HEK293T (cell line): ENCODE measurements around the gene S1PR4.
"Not testable (repeated sequence)": the region's sequence is repeated elsewhere in the genome, so short reads cannot be mapped to it uniquely, and the experiment has no call there.

Experiments
- CTCF ChIA-PET: fragments of 350-600 bp; formaldehyde crosslinking; extraction: SDS; loops from one replicate; lab custom pipeline; 2021; ENCODE audit warnings: antibody characterized with exemption, inconsistent platforms; lab: Yijun Ruan, JAX
- POLR2A ChIA-PET: fragments of 350-600 bp; formaldehyde crosslinking; extraction: SDS; loops from one replicate; lab custom pipeline; 2020; ENCODE audit warnings: antibody characterized with exemption, inconsistent platforms; lab: Yijun Ruan, JAX
- DNase-seq: peaks from one replicate; pipeline ENCODE4 v3.0.0; 2012; ENCODE audit warnings: mixed read lengths; ENCODE audit errors: extremely low spot score
- ARNT ChIP-seq: fragments of 450-650 bp; IDR thresholded peaks from 2 replicates; pipeline ENCODE4 v1.6.1; 2017; ENCODE audit warnings: mild to moderate bottlenecking
- BHLHE40 ChIP-seq: fragments of 450-650 bp; IDR thresholded peaks from 2 replicates; pipeline ENCODE4 v1.6.1; 2016; ENCODE audit warnings: mild to moderate bottlenecking, moderate library complexity, borderline replicate concordance
- CTBP1 ChIP-seq: fragments of 450-650 bp; IDR thresholded peaks from 2 replicates; pipeline ENCODE4 v1.6.1; 2016; ENCODE audit warnings: borderline replicate concordance
- ELF4 ChIP-seq: fragments of 450-650 bp; IDR thresholded peaks from 2 replicates; pipeline ENCODE4 v1.6.1; 2017; ENCODE audit warnings: antibody characterized with exemption
- FOXA1 ChIP-seq: fragments of 450-650 bp; IDR thresholded peaks from 2 replicates; pipeline ENCODE4 v1.6.1; 2016; ENCODE audit warnings: mild to moderate bottlenecking
- FOXK2 ChIP-seq: fragments of 450-650 bp; IDR thresholded peaks from 2 replicates; pipeline ENCODE4 v1.6.1; 2016; ENCODE audit warnings: mild to moderate bottlenecking
- FOXM1 ChIP-seq: fragments of 450-650 bp; IDR thresholded peaks from 2 replicates; pipeline ENCODE4 v1.6.1; 2017; ENCODE audit warnings: mild to moderate bottlenecking, borderline replicate concordance
- HDGF ChIP-seq: fragments of 450-650 bp; IDR thresholded peaks from 2 replicates; pipeline ENCODE4 v1.6.1; 2017; ENCODE audit warnings: antibody characterized with exemption, borderline replicate concordance
- L3MBTL2 ChIP-seq: fragments of 450-650 bp; conservative IDR thresholded peaks from 2 replicates; pipeline ENCODE4 v1.6.1; 2016; ENCODE audit warnings: mild to moderate bottlenecking
- LEF1 ChIP-seq: fragments of 450-650 bp; IDR thresholded peaks from 2 replicates; pipeline ENCODE4 v1.6.1; 2017; ENCODE audit warnings: mild to moderate bottlenecking, borderline replicate concordance
- NFRKB ChIP-seq: fragments of 450-650 bp; IDR thresholded peaks from 2 replicates; pipeline ENCODE4 v1.6.1; 2016; ENCODE audit warnings: mild to moderate bottlenecking, moderate library complexity
- SP1 ChIP-seq: fragments of 450-650 bp; IDR thresholded peaks from 2 replicates; pipeline ENCODE4 v1.6.1; 2017
- SUZ12 ChIP-seq: fragments of 450-650 bp; IDR thresholded peaks from 2 replicates; pipeline ENCODE4 v1.6.1; 2016; ENCODE audit warnings: mild to moderate bottlenecking
- TARDBP ChIP-seq: fragments of 450-650 bp; IDR thresholded peaks from 2 replicates; pipeline ENCODE4 v1.6.1; 2016
- ZNF384 ChIP-seq: fragments of 450-650 bp; IDR thresholded peaks from 2 replicates; pipeline ENCODE4 v1.6.1; 2016
- TF ChIP-seq, protein P1 (sequence below): fragments of 450-650 bp; IDR thresholded peaks from 2 replicates; pipeline ENCODE4 v1.6.1; 2016

The S1PR4 gene

DNA sequence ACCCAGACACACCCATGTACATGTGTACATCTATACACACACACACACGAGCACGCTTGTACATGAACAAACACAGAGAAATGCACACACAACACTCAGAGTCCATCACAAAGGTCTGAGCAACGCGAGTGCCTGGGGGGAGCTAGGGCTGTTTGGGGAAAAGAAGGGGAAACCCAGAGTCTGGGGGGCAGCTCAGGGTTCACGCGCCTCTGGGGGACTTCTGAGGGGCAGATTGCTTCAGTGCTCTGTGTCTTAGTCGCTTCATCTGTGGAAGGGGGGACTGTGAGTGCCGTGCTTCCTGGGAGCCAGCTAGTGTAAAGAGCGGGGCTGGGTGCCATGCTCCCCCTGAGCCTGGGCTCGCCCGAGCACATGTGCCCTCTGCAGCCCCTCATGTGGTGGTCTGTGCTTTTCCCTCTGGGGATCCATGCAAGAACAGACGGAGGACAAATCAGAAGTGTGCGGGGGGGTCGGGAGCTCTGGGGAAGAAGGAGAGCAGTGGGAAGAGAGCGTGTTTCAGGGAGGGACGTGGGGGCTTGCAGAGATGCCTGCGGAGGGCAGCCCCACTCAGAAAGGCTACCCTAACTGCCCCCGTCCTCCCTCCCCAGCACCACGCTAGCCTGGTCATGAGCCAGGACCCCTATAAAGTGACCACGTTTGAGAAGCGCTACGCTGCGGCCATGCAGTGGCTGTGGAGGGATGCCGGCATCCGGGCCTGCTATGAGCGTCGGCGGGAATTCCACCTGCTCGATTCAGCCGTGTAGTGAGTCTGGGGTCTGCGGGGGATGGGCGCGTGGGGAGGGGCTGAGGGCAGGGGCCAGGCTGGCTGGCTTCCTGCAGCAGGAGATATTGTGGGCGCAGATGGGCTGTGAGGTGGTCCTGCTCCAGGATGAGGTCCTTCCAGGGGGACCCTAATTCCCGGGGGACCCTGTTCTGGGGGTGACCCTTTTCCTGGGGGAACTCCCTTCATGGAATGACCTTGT lies 28.8 kb upstream of the S1PR4 start:
- DNase-seq = no peak
- ChIA-PET POLR2A (no interaction called here), CTCF (no interaction called here)
- TF ChIP-seq FOXK2 (no peak), L3MBTL2 (no peak), ELF4 (no peak), HDGF (no peak), LEF1 (no peak), FOXM1 (no peak), CTBP1 (no peak), ZNF384 (no peak), SUZ12 (no peak), TARDBP (no peak), ARNT (no peak), BHLHE40 (no peak), SP1 (no peak)
- TF ChIP-seq, protein P1, sequence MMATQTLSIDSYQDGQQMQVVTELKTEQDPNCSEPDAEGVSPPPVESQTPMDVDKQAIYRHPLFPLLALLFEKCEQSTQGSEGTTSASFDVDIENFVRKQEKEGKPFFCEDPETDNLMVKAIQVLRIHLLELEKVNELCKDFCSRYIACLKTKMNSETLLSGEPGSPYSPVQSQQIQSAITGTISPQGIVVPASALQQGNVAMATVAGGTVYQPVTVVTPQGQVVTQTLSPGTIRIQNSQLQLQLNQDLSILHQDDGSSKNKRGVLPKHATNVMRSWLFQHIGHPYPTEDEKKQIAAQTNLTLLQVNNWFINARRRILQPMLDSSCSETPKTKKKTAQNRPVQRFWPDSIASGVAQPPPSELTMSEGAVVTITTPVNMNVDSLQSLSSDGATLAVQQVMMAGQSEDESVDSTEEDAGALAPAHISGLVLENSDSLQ = no peak

DNA sequence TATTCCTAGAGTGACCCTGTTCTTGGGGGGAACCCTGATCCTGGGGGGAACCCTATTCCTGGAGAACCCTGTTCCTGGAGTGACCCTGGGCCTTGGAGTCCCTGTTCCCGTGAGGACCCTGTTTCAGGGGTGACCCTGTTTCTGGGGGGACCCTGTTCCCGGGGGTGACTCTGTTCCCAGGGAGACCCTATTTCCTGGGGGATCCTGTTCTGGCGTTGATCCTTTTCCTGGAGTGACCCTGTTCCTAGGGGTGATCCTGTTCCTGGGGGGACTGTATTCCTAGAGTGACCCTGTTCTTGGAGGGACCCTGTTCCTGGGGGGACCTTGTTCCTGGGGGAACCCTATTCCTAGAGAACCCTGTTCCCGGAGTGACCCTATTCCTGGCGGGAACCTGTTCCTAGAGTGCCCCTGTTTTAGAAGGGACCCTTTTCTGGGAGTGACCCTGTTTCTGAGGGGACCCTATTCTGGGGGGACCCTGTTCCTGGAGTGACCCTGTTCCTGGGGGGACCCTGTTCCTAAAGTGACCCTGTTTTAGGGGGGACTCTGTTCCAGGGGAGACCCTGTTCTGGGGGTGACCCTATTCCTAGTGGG lies 27.7 kb upstream of the S1PR4 start:
- no peak for DNase-seq
- ChIA-PET POLR2A (no interaction called here), CTCF (no interaction called here)
- TF ChIP-seq L3MBTL2 = no peak

DNA sequence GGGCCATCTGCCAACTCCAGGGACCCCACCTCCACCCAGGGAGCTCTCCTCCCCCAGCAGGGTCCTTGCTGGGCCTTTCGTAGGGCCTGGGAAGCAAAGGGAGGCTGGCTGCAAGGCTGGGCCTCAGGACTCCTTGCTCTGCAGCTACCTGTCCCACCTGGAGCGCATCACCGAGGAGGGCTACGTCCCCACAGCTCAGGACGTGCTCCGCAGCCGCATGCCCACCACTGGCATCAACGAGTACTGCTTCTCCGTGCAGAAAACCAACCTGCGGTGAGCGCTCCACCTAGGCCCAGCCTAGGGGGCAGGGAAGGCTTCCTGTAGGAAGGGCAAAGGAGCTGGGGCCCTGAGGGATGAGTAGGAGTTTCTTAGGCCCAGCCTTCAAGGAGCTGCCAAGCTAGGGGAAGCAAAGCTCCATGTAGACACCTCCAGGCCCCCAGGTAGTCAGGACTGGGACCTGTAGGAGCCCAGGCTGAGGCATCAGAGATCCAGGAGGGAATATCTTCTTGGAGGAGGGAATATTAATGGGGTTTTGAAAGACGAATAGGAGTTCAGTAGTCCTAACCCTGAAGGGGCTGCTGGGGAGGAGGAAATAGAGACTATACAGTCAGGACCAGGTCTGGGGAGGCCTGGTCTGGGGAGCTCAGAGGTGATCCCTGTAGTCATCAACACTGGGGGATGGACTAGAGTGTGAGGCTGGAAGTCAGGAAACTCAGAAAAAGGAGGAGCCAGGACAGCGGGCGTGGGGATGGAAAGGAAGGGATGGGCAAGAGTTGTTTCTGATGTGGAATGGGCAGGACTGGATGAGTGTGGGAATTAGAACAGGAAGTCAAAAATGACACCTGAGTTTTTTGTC lies 26.8 kb upstream of the S1PR4 start:
- ChIA-PET POLR2A (no interaction called here), CTCF (no interaction called here)
- TF ChIP-seq ZNF384 (no peak), L3MBTL2 (no peak), FOXK2 (no peak), LEF1 (no peak), SUZ12 (no peak), TARDBP (no peak), CTBP1 (no peak), NFRKB (no peak), ARNT (no peak), BHLHE40 (no peak), FOXA1 (no peak), SP1 (no peak), HDGF (no peak), ELF4 (no peak), FOXM1 (no peak)
- TF ChIP-seq, protein P1 = no peak
- no peak for DNase-seq

DNA sequence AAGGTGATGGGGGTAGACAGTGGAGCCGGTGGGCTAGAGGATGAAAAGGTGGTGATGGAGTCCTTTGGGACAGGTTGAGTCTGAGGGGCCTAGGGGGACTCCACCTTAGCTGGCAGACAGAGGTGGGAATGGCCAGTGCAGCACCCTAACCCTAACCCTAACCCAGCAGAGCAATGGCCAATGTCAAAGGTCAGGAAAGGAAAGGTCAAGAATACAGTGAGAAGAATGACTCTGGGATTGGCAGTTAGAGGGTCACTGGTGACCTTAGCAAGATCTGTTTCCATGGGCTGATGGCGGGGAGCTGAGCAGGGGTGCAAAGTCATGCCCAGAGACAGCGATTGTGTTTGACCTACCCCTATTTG lies 26.2 kb upstream of the S1PR4 start:
- DNase-seq = no peak
- ChIA-PET CTCF (interaction anchor here (0.7 kb wide), 1 partner anchor 11 kb away, joined by 3 read pairs; no protein-coding TSS in a partner anchor), POLR2A (no interaction called here)
- TF ChIP-seq TARDBP = no peak
- no peak for TF ChIP-seq SUZ12

DNA sequence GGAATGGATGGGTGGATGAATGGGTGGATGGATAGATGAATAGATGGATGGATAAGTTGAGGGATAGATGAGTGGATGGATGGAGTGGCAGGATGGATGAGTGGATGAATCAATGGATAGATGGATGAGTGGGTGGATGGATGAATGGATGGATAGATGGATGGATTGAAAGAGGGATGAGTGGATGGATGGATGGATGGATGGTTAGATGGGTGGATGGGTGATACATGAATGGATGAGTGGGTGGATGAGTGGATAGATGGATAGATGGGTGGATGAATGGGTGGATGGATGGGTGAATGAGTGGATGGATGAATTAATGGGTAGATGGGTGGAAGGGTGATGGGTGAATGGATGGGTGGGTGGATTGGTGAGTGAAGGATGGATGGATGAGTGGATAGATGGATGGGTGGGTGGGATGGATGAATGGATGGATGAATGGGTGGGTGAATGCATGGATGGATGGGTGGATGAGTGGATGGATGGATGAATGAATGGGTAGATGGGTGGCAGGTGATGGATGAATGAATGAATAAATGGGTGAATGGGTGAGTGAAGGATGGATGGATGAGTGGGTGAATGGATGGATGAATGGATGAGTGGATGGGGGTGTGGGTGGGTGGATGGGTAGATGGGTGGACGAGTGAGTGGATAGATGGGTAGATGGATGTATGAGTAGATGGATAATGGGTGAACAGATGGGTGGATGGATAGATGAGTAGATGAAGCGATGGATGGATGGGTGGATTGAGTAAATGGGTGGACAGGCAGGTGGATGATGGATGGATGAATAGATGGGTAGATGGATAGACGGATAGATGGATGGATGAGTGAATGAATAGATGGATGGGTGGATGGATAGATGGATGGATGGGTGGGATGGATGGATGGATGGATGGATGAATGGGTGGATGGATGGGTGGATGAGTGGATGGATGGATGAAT lies 25.0 kb upstream of the S1PR4 start:
- POLR2A ChIA-PET = no interaction called here
- TF ChIP-seq LEF1 (no peak), SP1 (no peak), FOXA1 (no peak), FOXM1 (no peak), SUZ12 (no peak), HDGF (no peak), L3MBTL2 (no peak), ELF4 (no peak), CTBP1 (no peak), ZNF384 (no peak), BHLHE40 (no peak), ARNT (no peak), TARDBP (no peak), NFRKB (no peak)
- CTCF ChIA-PET = interaction anchor here (0.7 kb wide), 1 partner anchor 10 kb away, joined by 3 read pairs; no protein-coding TSS in a partner anchor
- DNase-seq = no peak

DNA sequence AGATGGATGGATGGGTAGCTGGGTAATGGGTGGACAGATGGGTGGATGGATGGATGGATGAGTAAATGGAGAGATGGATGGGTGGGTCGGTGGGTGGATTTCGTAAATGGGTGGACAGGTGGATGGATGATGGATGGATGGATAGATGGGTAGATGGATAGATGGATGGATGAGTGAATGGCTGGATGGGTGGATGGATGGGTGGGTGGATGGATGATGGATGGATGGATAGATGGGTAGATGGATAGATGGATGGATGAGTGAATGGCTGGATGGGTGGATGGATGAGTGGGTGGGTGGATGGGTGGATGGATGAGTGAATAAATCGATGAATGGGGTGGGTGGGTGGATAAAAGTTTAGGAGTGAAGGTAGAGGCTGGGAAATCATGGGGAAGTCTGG lies 24.1 kb upstream of the S1PR4 start:
- CTCF ChIA-PET, DNase-seq: not testable (repeated sequence)

More for the DNA sequence above, 24.1 kb upstream of the S1PR4 start:
- POLR2A ChIA-PET = not testable (repeated sequence)
